ENCODE results near the gene IL37.

Gene IL37

DNA sequence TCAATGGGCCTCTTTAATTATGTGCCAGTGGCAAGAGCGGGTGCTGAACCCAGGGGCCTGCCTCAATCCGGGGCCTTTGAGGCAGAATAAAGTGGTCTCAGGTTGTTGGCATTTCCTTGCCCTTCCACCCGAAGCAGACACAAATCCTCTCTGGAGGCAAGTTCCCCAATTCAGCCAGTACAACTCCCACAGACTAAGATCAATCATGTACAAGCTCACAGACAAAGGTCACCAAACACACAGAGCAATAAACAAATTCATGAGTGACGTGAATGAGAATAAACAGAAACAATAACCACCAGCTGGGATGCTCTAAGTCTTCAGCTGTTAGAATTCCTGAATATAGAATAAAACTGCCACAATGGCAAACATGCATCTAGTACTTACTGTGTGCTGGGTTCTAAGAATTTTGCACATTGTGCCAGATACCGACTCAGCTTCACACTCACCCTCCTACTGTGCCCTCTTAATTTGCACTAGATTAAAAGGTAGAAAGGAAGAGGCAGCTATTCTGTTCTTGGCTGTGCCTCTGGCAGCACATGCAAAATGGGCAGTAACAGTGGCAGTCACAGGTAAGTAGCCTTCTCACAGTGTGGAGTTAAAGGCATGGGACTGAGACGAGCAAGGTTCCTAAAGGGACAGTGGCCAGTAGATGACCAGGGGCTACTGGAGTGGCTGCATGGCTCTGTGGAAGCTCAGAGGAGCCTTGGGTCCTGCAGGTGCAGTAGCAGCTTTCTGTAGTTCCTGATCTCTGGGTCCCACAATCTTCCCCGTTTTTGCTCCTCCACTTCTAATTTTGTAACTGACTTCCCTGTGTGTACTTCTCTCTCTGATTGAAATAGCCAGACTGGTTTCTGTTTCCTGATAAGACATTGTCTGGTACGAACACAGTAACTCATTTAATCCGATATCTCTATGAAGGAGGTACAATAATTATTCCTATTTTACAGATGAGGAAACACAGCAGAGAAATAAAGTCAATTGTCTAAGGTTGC lies 39.8 kb upstream of the IL37 start:
- no peak overlapping the region for H2BK15ac ChIP-seq (replicated peaks; ENCODE audit: low read depth)
- DNase-seq = no peak
- no CpG with 5 or more reads among the region's 9 CpGs for WGBS (ENCODE audit: extremely low coverage, insufficient coverage, low lambda C conversion rate)
- H2AK5ac ChIP-seq (ENCODE audit: low read length) = no peak overlapping the region
- no peak overlapping the region for H3K18ac ChIP-seq (ENCODE audit: low read length)
- no peaks in the 10 kb centered on the region for H3K79me2 ChIP-seq (ENCODE audit: control insufficient read depth, insufficient read depth, low read length)
- no peaks in the 10 kb centered on the region for H3K36me3 ChIP-seq (ENCODE audit: control insufficient read depth, insufficient read depth, low read length)
- no peak overlapping the region for H3K9ac ChIP-seq (ENCODE audit: low read length)
- no peak overlapping the region for H3K23ac ChIP-seq (ENCODE audit: low read length)
- H3K56ac ChIP-seq (ENCODE audit: low read length) = no peak overlapping the region
- H3K4me1 ChIP-seq (ENCODE audit: control insufficient read depth, low read depth, low read length) = no peaks in the 10 kb centered on the region
- H4K8ac ChIP-seq (ENCODE audit: low read depth, low read length) = no peak overlapping the region
- no peak overlapping the region for H2BK120ac ChIP-seq (ENCODE audit: low read depth, low read length)
- no peak overlapping the region for H3K4me3 ChIP-seq (ENCODE audit: low read length)
- no peaks in the 10 kb centered on the region for H3K79me1 ChIP-seq (ENCODE audit: low read length)
- H3K27me3 ChIP-seq (ENCODE audit: insufficient read depth, low read length, poor library complexity) = no peaks in the 10 kb centered on the region
- no peak overlapping the region for H3K4me2 ChIP-seq (ENCODE audit: low read length)
- H2BK5ac ChIP-seq (ENCODE audit: low read length) = no peak overlapping the region
- H3K27ac ChIP-seq (ENCODE audit: low read depth, low read length) = no peak overlapping the region
- H4K5ac ChIP-seq (ENCODE audit: low read length) = no peak overlapping the region
- no peak overlapping the region for H3K4ac ChIP-seq (ENCODE audit: low read depth, low read length)

DNA sequence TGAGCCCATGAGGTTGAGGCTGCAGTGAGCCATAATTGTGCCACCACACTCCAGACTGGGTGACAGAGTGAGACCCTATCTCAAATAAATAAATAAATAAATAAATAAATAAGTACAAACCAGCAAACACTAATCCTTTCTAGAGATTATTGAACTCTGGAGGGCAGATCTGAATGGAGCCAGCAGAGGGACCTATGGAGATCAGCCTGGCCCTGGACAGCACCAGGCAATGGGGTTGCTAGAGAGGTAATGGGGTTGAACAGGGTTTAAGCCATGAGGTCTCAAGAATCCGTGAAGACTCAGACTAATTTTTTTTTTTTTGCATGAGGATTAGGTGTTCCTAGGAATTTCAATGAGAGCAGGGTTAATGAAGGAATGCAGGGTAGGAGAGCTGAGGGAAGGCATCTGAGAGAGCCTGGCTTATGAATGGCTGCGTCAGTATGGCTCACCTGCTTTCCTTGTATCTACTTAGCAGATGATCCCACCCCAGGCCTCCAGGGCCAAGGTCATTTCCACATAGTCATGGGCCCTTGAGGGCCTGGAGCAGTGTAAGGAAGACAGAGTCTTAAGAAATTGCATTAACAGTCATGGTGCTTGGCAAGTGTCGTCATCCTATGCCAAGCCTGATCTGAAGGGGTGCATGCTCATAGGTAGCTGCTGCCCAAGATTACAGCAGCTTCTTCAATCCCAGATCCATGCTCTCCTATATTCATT lies 34.6 kb upstream of the IL37 start:
- Histone ChIP-seq H2BK5ac (ENCODE audit: low read length) (no peak overlapping the region), H3K9ac (ENCODE audit: low read length) (no peak overlapping the region), H3K18ac (ENCODE audit: low read length) (no peak overlapping the region), H3K4me3 (ENCODE audit: low read length) (no peak overlapping the region), H2BK120ac (ENCODE audit: low read depth, low read length) (no peak overlapping the region), H2AK5ac (ENCODE audit: low read length) (no peak overlapping the region), H3K23ac (ENCODE audit: low read length) (no peak overlapping the region), H3K4ac (ENCODE audit: low read depth, low read length) (no peak overlapping the region), H3K4me2 (ENCODE audit: low read length) (no peak overlapping the region), H4K8ac (ENCODE audit: low read depth, low read length) (no peak overlapping the region), H3K27me3 (ENCODE audit: insufficient read depth, low read length, poor library complexity) (no peaks in the 10 kb centered on the region), H3K27ac (ENCODE audit: low read depth, low read length) (no peak overlapping the region), H3K79me2 (ENCODE audit: control insufficient read depth, insufficient read depth, low read length) (no peaks in the 10 kb centered on the region), H3K56ac (ENCODE audit: low read length) (no peak overlapping the region), H4K5ac (ENCODE audit: low read length) (no peak overlapping the region), H2BK15ac (replicated peaks; ENCODE audit: low read depth) (no peak overlapping the region), H3K4me1 (ENCODE audit: control insufficient read depth, low read depth, low read length) (no peaks in the 10 kb centered on the region), H3K36me3 (ENCODE audit: control insufficient read depth, insufficient read depth, low read length) (no peaks in the 10 kb centered on the region), H3K79me1 (ENCODE audit: low read length) (no peaks in the 10 kb centered on the region)
- DNase-seq = no peak
- no CpG with 5 or more reads among the region's 3 CpGs for WGBS (ENCODE audit: extremely low coverage, insufficient coverage, low lambda C conversion rate)

DNA sequence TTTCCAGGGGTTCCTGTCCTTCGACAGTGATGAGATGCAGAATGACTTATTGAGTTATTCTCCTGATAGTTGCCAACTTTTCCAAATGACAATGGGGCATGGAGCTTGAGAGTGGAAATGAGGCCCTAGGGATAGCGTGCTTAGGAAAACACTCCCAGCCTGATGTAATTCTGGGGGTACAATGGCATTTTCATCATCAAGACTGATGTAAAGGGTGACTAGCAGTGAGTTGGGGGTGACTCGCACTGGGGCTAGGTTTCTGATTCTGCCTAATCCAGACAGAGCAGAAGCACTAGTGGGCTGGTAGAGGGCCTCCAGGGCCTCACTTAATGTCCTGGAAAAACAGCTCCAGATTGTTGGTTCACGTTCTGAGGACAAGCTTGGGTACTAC lies 34.0 kb upstream of the IL37 start:
- WGBS (ENCODE audit: extremely low coverage, insufficient coverage, low lambda C conversion rate) = no CpG with 5 or more reads among the region's 4 CpGs
- no peak overlapping the region for H2AK5ac ChIP-seq (ENCODE audit: low read length)
- no peak overlapping the region for H3K23ac ChIP-seq (ENCODE audit: low read length)

DNA sequence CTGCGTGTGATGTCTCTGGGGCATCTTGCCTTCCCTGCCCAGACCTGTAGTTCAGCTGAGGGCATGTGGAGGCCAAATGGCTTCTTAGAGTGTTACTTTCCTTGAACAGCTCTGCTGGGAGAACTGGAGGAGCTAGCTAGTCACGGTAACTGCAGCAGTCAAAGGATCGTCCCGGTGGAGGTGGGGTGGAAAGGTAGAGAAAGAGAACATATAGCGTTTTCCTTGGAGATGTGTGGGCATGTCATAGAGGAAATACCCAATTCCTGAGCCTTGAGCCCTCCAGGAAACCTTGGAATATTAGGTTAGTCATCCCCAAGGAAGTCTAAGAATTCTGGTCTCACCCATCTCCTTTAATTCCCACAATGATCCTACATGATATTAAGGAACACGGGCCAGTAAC lies 33.5 kb upstream of the IL37 start:
- Histone ChIP-seq H3K4me2 (ENCODE audit: low read length) (no peak overlapping the region), H2BK5ac (ENCODE audit: low read length) (no peak overlapping the region), H3K56ac (ENCODE audit: low read length) (no peak overlapping the region), H3K27ac (ENCODE audit: low read depth, low read length) (no peak overlapping the region), H3K4ac (ENCODE audit: low read depth, low read length) (no peak overlapping the region), H3K79me1 (ENCODE audit: low read length) (no peaks in the 10 kb centered on the region), H2AK5ac (ENCODE audit: low read length) (no peak overlapping the region), H4K5ac (ENCODE audit: low read length) (no peak overlapping the region), H4K8ac (ENCODE audit: low read depth, low read length) (no peak overlapping the region), H3K4me3 (ENCODE audit: low read length) (no peak overlapping the region), H3K27me3 (ENCODE audit: insufficient read depth, low read length, poor library complexity) (no peaks in the 10 kb centered on the region), H3K79me2 (ENCODE audit: control insufficient read depth, insufficient read depth, low read length) (no peaks in the 10 kb centered on the region), H2BK120ac (ENCODE audit: low read depth, low read length) (no peak overlapping the region), H3K9ac (ENCODE audit: low read length) (no peak overlapping the region), H3K36me3 (ENCODE audit: control insufficient read depth, insufficient read depth, low read length) (no peaks in the 10 kb centered on the region), H3K4me1 (ENCODE audit: control insufficient read depth, low read depth, low read length) (no peaks in the 10 kb centered on the region), H3K23ac (ENCODE audit: low read length) (no peak overlapping the region), H2BK15ac (replicated peaks; ENCODE audit: low read depth) (no peak overlapping the region), H3K18ac (ENCODE audit: low read length) (no peak overlapping the region)
- WGBS (ENCODE audit: extremely low coverage, insufficient coverage, low lambda C conversion rate) = no CpG with 5 or more reads among the region's 6 CpGs
- no peak for DNase-seq

More for the DNA sequence above, 34.0 kb upstream of the IL37 start:
- H3K9ac ChIP-seq (ENCODE audit: low read length) = no peak overlapping the region
- no peak overlapping the region for H4K8ac ChIP-seq (ENCODE audit: low read depth, low read length)
- H2BK120ac ChIP-seq (ENCODE audit: low read depth, low read length) = no peak overlapping the region
- no peak for DNase-seq
- H3K4me3 ChIP-seq (ENCODE audit: low read length) = no peak overlapping the region
- H3K79me1 ChIP-seq (ENCODE audit: low read length) = no peaks in the 10 kb centered on the region
- no peaks in the 10 kb centered on the region for H3K79me2 ChIP-seq (ENCODE audit: control insufficient read depth, insufficient read depth, low read length)
- no peak overlapping the region for H3K18ac ChIP-seq (ENCODE audit: low read length)
- H2BK5ac ChIP-seq (ENCODE audit: low read length) = no peak overlapping the region
- H3K4me2 ChIP-seq (ENCODE audit: low read length) = no peak overlapping the region
- H3K4ac ChIP-seq (ENCODE audit: low read depth, low read length) = no peak overlapping the region
- no peaks in the 10 kb centered on the region for H3K4me1 ChIP-seq (ENCODE audit: control insufficient read depth, low read depth, low read length)
- H2BK15ac ChIP-seq (replicated peaks; ENCODE audit: low read depth) = no peak overlapping the region
- H4K5ac ChIP-seq (ENCODE audit: low read length) = no peak overlapping the region
- no peak overlapping the region for H3K27ac ChIP-seq (ENCODE audit: low read depth, low read length)
- H3K36me3 ChIP-seq (ENCODE audit: control insufficient read depth, insufficient read depth, low read length) = no peaks in the 10 kb centered on the region
- H3K27me3 ChIP-seq (ENCODE audit: insufficient read depth, low read length, poor library complexity) = no peaks in the 10 kb centered on the region
- H3K56ac ChIP-seq (ENCODE audit: low read length) = no peak overlapping the region

DNA sequence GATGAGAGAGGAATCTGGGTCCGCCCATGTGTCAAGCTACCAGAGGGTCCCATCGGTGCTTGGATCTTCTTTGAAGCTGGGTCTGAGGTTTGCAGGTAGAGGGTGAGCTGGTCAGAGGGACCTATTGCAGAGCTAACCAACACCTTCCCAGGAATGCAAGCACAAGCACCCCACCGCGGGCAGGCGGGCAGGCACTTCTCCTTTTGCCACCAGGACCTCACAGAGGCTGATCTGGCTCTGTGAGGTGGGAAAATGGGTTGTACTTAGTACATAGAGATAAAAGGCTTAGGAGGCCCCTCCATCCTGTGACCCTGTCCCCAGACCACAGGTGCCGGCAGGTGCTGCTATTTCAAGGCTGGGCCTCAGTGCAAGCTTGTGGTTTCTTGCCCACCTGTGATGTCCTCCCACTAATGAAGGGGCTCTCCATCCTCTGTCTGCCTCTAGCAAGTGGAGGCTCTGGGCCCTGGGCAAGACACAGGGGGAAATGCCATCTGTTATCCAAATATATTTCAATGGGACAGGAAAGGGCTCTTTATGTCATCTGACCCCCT lies 31.4 kb upstream of the IL37 start:
- no peak overlapping the region for H4K8ac ChIP-seq (ENCODE audit: low read depth, low read length)
- H2BK120ac ChIP-seq (ENCODE audit: low read depth, low read length) = no peak overlapping the region
- no peaks in the 10 kb centered on the region for H3K79me1 ChIP-seq (ENCODE audit: low read length)
- H4K5ac ChIP-seq (ENCODE audit: low read length) = no peak overlapping the region
- H3K4ac ChIP-seq (ENCODE audit: low read depth, low read length) = no peak overlapping the region
- H3K9ac ChIP-seq (ENCODE audit: low read length) = no peak overlapping the region
- no peak overlapping the region for H3K56ac ChIP-seq (ENCODE audit: low read length)
- no peaks in the 10 kb centered on the region for H3K4me1 ChIP-seq (ENCODE audit: control insufficient read depth, low read depth, low read length)
- no CpG with 5 or more reads among the region's 6 CpGs for WGBS (ENCODE audit: extremely low coverage, insufficient coverage, low lambda C conversion rate)
- no peak overlapping the region for H3K18ac ChIP-seq (ENCODE audit: low read length)
- H2AK5ac ChIP-seq (ENCODE audit: low read length) = no peak overlapping the region
- no peak for DNase-seq
- H2BK15ac ChIP-seq (replicated peaks; ENCODE audit: low read depth) = no peak overlapping the region
- H3K79me2 ChIP-seq (ENCODE audit: control insufficient read depth, insufficient read depth, low read length) = no peaks in the 10 kb centered on the region
- no peak overlapping the region for H3K4me3 ChIP-seq (ENCODE audit: low read length)
- no peak overlapping the region for H3K23ac ChIP-seq (ENCODE audit: low read length)
- no peaks in the 10 kb centered on the region for H3K36me3 ChIP-seq (ENCODE audit: control insufficient read depth, insufficient read depth, low read length)
- H3K4me2 ChIP-seq (ENCODE audit: low read length) = no peak overlapping the region
- no peaks in the 10 kb centered on the region for H3K27me3 ChIP-seq (ENCODE audit: insufficient read depth, low read length, poor library complexity)
- H3K27ac ChIP-seq (ENCODE audit: low read depth, low read length) = no peak overlapping the region
- H2BK5ac ChIP-seq (ENCODE audit: low read length) = no peak overlapping the region

Measured in mesendoderm (in vitro differentiated cells).